ENCODE measurements around the gene EFHD1.
"Not testable (repeated sequence)": the region's sequence is repeated elsewhere in the genome, so short reads cannot be mapped to it uniquely, and the experiment has no call there.

Gene EFHD1

GRCh38 chr2:232621186-232621585, 12.2 kb upstream of the EFHD1 start:
- no peak for DNase-seq

GRCh38 chr2:232622563-232622962, 10.8 kb upstream of the EFHD1 start:
- DNase-seq, result no peak

GRCh38 chr2:232623768-232624765, 9.3 kb upstream of the EFHD1 start:
- no peak for DNase-seq

GRCh38 chr2:232626584-232626983, 6.8 kb upstream of the EFHD1 start:
- no peak for DNase-seq

GRCh38 chr2:232628466-232629128, 4.8 kb upstream of the EFHD1 start:
- no peak for DNase-seq

GRCh38 chr2:232629129-232629475, 4.3 kb upstream of the EFHD1 start:
- no peak for DNase-seq

- DNase-seq, result no peak
These were observed 1.0 kb upstream of the EFHD1 start for GRCh38 chr2:232632229-232632903.

GRCh38 chr2:232632904-232633412, 446 bp upstream of the EFHD1 start:
- DNase-seq, result no peak

GRCh38 chr2:232634206-232635150, 1.1 kb downstream of the EFHD1 start:
- no peak for DNase-seq

- DNase-seq, result not testable (repeated sequence)
These were observed 2.0 kb downstream of the EFHD1 start for GRCh38 chr2:232635376-232635775.

- DNase-seq, result no peak
These were observed 2.4 kb downstream of the EFHD1 start for GRCh38 chr2:232635820-232636219.

- DNase-seq, result no peak
These were observed 3.5 kb downstream of the EFHD1 start for GRCh38 chr2:232636788-232637420.

GRCh38 chr2:232637866-232638583, 4.6 kb downstream of the EFHD1 start:
- no peak for DNase-seq

- no peak for DNase-seq
These were observed 7.9 kb downstream of the EFHD1 start for GRCh38 chr2:232641153-232641848.

GRCh38 chr2:232643147-232643425, 9.7 kb downstream of the EFHD1 start:
- DNase-seq, result no peak

GRCh38 chr2:232643813-232644347, 10.5 kb downstream of the EFHD1 start:
- DNase-seq, result no peak

GRCh38 chr2:232645061-232645460, 11.7 kb downstream of the EFHD1 start:
- DNase-seq, result no peak

- no peak for DNase-seq
These were observed 13.3 kb downstream of the EFHD1 start for GRCh38 chr2:232646726-232647125.

- DNase-seq, result no peak
These were observed 13.9 kb downstream of the EFHD1 start for GRCh38 chr2:232647261-232647660.

GRCh38 chr2:232649033-232649432, 15.6 kb downstream of the EFHD1 start:
- DNase-seq, result no peak
